HuH-7.5 (cell line): Measurements from ENCODE around the gene SSTR3.
A peak's percentile ranks its signal among the peaks of the same experiment; 100 is the strongest.
"Not testable (repeated sequence)": the region's sequence is repeated elsewhere in the genome, so short reads cannot be mapped to it uniquely, and the experiment has no call there.

ENCODE experiments used
- DNase-seq: peaks from one replicate; pipeline ENCODE4 v3.0.0; 2011; ENCODE audit warnings: low spot score

Gene SSTR3

DNA sequence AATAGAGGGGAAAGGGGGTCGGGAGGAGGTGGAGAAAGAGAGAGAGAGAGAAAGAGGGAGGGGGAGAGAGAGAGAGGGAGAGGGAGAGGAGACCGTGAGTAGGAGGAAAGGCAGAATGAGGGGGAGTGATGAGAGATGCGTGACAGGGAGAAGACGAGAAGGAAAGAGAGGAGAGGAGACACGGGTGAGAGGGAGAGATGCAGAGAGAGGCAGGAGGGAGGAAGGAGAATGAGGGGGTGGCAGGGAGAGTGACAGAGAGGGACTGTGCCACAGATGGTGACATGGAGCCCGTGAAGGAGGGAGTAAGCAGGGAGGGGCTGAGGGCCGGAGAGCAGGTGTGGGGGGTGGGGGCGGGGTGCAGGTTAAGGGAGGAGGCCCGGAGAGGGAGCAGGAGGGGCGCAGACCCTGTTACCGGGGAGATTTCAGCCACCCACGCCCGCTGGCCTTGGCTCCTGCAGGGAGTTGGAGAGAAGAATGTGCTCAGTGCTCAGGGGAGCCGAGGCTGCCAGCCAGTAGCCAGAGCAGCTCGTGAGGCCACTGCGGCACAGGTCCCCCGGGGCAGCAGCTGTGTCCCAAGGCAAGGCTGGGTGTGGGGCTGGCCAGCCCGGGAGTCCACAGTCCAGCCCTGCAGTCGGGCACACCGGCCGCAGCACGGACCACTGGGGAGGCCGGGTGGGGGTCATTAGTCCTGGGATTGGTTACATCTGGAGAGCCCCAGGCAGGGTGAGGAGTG is at the start of gene SSTR3:
SSTR3 (minus strand) TSS at position 304 of the 733 bp plus-strand sequence. CDS start 4,674 bp downstream, outside the sequence.
- DNase-seq, result no peak

- DNase-seq, result peak; percentile 57
Measured at GRCh38 chr22:37260901-37261336, 48.6 kb upstream of the SSTR3 start.

- no peak for DNase-seq
Measured at GRCh38 chr22:37260155-37260795, 48.0 kb upstream of the SSTR3 start.

DNA sequence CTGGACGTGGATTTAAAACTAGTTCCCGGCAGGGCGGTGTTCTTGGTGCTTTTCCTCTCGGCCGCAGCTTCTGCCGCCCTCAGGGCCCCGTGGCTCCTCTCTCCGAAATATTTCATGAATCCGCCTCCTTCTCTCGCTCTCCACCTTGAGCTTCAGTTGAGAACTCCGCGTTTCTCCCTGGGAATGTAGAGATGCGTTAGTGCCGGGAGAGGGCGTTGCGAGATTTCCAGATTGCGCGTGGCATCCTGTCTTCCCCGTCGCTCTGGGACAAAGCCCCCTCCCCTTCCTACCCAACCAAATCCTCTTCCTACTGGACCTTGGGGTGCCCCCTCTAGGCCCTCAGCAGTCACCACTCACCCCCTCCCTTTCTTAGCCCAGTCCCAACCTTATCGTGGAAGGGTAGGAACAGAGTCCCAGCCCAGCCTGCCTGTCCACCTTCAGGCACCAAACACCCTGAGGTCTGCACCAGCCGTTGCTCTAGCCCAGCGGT is 47.3 kb upstream of the SSTR3 start:
- DNase-seq, result no peak

- no peak for DNase-seq
Measured at GRCh38 chr22:37258753-37259401, 46.6 kb upstream of the SSTR3 start.

DNA sequence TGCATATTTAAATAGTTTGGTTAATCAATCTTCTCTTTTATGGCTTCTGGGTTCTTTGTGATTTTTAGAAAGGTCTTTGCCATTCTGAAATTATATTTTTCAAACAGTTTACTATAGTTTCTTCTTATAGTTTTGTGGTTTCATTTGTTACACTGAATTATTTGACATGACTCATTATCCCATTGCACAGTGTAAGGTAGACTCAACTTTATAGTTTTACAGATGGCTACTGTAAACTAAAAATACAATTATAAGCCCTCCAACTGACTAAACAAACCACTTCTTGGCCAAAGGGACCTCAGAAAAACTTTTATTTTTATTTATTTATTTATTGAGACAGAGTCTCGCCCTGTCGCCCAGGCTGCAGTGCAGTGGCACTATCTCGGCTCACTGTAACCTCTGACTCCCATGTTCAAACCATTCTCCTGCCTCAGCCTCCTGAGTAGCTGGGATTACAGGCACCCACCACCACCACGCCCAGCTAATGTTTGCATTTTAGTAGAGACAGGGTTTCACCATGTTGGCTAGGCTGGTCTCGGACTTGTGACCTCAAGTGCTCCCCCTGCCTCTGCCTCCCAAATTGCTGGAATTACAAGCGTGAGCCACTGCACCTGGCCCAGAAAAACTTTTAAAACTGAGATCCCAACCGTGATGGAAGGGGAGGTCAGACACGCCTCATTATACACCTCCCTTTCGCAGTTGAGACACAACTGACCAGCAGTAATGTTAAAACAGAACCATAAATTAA is 45.9 kb upstream of the SSTR3 start:
- no peak for DNase-seq

GRCh38 chr22:37256075-37256726 is 43.9 kb upstream of the SSTR3 start:
- DNase-seq, result no peak

DNA sequence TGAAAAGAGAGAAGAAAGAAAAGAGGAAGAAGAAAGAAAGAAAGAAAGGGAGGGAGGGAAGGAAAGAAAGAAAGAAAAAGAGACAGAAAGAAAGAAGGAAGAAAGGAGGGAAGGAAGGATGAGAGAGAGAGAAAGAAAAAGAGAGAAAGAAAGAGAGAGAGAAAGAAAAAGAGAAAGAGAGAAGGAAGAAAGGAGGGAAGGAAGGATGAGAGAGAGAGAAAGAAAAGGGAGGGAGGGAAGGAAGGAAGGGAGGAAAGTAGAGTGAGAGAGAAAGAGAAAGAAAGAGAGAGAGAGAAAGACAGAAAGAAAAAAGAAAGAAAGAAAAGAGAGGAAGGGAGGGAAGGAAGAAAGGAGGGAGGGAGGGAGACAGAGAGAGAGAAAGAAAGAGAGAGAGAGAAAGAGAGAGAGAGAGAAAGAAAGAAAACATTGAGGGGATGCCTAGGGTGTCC is 43.3 kb upstream of the SSTR3 start:
- DNase-seq, result no peak

GRCh38 chr22:37254867-37255233 is 42.6 kb upstream of the SSTR3 start:
- DNase-seq, result no peak

GRCh38 chr22:37254209-37254866 is 42.1 kb upstream of the SSTR3 start:
- DNase-seq, result no peak

DNA sequence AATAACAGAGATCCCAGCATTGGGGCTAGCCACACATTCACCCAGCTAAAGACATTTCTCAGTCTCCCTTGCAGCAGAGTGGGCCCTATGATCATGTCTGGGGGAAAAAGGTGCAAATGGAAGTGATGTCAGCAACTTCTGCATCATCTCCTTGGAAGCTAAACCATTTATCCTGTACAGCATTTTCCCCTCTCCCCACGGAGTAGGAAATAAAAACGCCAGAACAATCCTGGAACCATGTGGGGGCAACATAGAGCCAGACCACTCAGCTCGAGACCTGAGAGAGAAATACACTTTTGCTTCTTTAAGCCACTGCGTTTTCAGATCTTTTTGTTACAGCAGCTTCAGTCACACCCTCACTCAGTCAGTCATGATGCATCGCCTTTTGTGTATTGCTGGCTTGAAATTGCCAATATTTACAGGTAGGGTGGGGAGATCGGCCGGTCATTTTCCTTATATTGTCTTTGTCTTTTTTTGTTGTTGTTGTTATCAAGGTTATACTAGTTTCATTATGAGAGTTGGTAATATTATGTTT is 40.9 kb upstream of the SSTR3 start:
- no peak for DNase-seq

DNA sequence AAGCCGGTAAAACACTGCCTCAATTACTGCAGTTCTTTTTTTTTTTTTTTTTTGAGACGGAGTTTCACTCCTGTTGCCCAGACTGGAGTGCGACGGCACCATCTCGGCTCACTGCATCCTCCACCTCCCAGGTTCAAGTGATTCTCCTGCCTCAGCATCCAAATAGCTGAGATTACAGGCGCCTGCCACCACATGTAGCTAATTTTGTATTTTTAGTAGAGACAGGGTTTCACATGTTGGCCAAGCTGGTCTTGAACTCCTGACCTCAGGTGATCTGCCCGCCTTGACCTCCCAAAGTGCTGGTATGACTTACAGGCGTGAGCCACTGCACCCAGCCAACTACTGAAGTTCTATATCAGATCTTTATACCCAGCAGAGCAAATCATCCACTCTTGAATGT is 39.6 kb upstream of the SSTR3 start:
- not testable (repeated sequence) for DNase-seq

DNA sequence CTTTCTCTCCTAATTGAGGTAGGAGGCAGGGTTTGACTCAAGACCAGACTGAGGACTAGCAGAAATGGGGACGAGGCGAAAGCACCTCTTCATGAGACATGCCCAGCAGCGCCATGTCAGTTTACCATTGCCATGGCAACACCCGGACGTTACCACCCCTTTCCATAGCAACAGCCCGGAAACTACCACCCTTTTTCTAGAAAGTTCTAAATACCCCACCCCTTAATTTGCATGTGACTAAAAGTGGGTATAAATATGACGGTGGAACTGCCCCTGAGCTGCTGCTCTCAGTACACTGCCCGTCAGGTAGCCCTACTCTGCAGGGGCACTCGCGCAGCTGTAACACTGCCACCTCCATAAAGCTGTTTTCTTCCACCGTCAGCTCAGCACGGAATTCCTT is 37.7 kb upstream of the SSTR3 start:
- DNase-seq, result no peak

GRCh38 chr22:37248251-37248650 is 36.0 kb upstream of the SSTR3 start:
- DNase-seq, result no peak

- no peak for DNase-seq
Measured at GRCh38 chr22:37245740-37246139, 33.5 kb upstream of the SSTR3 start.

GRCh38 chr22:37244922-37245722 is 32.8 kb upstream of the SSTR3 start:
- no peak for DNase-seq

DNA sequence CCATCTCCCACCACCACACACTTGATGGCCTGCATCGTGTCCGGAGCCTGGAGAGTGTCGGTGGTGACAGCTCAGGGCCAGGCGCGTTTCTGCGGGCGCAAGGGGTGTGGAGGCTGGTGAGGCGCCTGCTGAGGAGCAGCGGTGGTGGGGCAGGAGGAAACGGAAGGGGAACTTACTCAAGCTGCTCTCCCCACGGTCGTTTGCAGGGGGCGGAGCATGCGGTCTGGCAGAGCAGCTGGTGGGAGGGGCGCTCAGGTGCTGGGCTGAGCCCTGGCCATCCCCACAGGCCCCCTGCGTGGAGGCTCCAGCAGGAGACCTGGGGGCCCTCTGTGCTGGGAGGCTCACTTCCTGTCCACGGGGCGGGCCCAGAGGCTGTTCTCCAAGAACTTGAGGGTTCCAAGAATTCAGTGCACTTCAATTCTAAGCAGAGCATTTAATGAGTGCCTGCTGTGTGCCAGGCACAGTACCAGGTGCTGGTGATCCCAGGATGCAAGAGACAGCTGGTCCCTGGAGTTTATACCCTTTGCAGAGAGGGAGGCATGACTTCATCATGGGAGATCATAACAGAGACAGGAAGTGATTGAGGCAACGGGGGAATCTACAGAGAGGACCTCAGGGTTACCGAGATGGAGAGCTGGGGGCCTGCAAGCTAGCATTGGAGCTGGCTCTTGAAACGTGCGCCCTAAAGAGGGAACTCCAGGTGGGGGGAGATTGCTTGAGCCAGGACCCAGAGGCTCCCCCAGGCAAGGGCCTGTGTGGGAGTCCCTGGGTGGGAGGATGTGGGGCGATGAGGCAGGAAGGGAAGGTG is 32.0 kb upstream of the SSTR3 start, which contains the start of gene RAC2:
RAC2 (minus strand) TSS at position 156 of the 808 bp plus-strand sequence; CDS start at position 35, 121 bp downstream.
- DNase-seq, result no peak

- DNase-seq, result no peak
Measured at GRCh38 chr22:37243402-37244113, 31.3 kb upstream of the SSTR3 start.
